GM19372 (cell line): ENCODE measurements around the gene NCAM2.

ENCODE experiments used
- ATAC-seq: cut with Tn5 transposase; IDR thresholded peaks from one replicate; pipeline ENCODE4 v1.9.1; 2021; ENCODE audit warnings: mild to moderate bottlenecking, low read depth, moderate library complexity; ENCODE audit not compliant: unreplicated experiment

NCAM2 gene

DNA sequence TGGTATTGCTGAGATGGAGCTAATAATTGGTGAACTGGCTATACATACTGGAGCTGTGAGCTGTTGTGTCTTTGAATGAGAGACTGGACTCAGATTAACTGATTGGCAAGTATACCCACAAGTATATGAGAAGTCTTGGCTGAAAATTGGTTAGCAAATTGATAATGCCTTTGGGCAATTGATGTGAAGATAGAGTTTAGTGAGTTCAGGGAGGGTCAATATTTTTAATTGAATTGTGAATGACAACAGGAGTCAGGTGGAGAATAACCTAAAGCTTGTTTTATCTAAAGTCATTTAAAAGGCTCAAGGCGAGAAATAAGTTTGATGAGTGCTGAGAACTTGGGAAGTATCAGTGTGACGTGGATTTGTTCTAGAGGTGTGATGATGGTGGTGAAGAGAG, 27.5 kb downstream of the NCAM2 start:
- no peak for ATAC-seq

GRCh38 chr21:21028275-21028820, 30.1 kb downstream of the NCAM2 start:
- no peak for ATAC-seq

DNA sequence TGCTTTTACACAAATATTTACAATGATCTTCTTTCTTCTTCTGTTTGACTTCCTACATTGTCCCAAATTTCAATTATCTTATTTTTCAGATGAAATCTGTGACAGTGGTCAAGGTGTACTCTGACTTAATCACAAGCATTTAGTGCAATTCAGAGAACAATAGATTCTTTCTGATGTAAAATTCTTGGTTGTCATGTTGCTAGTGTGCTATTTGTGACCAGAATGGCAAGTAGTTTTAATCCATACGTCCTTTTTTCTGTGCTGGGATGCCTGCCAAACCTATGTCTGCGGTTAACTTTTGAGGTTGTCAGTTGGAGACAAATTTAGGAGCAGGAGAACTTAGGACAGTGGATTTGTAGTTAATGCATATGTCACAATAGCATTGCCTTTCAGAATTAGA, 31.0 kb downstream of the NCAM2 start:
- ATAC-seq, result no peak

GRCh38 chr21:21030311-21030710, 32.1 kb downstream of the NCAM2 start:
- ATAC-seq, result no peak

GRCh38 chr21:21034036-21034435, 35.8 kb downstream of the NCAM2 start:
- no peak for ATAC-seq

DNA sequence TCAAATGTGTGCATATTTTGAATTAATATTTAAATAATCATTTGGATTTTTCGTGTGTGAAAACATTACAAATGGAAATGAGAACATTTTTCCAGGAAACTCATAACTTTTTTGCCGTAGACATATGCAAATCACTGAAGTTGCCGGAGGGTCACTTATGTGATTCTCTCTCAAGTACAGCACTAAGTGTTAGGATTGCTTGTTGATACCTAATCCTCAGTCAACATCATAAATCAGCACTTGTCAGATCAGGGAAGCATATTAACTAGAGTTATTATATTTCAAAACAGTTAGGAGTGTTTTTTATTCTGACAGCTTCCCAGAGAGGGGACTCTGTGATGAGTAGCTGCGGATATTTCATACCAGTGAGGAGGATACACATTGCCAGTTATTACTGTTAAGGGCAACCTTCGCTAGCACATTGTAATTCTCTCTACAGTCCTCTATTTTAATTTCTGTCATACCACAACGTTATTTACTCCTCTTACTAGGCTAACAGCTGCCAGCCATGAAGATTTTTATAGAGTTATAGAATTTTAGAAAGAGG, 41.5 kb downstream of the NCAM2 start:
- ATAC-seq, result no peak

GRCh38 chr21:21045518-21045917, 47.3 kb downstream of the NCAM2 start:
- no peak for ATAC-seq

GRCh38 chr21:21046063-21046462, 47.9 kb downstream of the NCAM2 start:
- ATAC-seq, result no peak

GRCh38 chr21:21051109-21052055, 53.2 kb downstream of the NCAM2 start:
- ATAC-seq, result no peak

DNA sequence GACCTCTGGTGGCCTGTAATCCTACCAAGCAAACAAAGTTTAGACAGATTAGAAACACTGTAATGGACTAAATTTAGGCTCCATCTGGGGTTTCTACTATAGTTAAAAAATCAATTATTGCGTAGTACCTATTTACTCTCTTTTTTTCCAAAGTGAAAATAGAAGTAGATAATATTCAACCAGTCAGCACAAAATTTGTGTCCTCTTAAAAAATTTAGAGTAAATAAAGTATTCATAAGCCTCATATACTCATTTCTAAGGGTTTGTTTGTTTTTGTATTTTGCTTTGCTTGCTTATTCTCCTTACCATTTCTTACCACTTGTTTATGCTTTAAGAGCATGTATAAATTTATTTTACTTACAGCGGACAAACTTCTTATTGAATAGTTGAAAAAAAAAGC, 54.5 kb downstream of the NCAM2 start:
- ATAC-seq, result no peak

- ATAC-seq, result no peak
Observed at GRCh38 chr21:21057349-21058062, 59.3 kb downstream of the NCAM2 start.

DNA sequence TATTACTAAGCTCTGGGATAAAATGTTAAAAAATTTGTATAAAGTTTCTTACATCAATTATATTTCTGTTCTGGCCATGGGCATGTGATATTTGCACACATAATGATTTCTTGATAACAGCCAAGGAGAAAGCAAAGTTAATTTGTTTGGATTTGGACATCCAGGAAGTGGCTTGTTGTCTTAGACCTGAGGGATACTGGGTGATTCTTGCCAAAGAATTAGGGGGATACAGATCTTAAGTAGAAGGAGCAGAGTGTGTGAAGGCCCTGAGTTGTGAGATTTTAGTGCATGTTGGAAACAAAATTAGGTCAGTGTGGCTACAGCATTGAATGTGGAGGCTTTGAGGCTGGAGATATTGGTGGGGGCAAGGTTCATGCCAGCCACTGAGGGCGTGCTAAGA, 65.6 kb downstream of the NCAM2 start:
- ATAC-seq, result no peak

DNA sequence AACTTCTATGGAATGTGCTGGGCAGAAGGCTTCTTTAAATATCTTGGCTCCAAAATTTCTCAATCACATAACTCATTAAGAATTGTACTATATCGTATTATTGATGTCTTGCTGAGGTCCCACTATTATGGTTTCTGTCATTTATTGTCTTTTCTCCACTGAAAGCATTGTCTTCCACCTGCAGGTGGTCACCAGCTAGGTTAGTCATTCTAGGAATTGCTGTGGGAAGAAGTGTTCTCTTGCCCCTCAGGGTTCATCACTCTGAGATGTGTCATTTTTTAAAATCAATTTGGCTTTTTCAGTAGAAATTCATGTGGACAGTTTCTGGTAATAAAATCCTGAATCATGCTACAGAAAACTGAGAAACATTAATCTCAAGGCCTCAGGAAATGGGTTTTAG, 66.1 kb downstream of the NCAM2 start:
- no peak for ATAC-seq

DNA sequence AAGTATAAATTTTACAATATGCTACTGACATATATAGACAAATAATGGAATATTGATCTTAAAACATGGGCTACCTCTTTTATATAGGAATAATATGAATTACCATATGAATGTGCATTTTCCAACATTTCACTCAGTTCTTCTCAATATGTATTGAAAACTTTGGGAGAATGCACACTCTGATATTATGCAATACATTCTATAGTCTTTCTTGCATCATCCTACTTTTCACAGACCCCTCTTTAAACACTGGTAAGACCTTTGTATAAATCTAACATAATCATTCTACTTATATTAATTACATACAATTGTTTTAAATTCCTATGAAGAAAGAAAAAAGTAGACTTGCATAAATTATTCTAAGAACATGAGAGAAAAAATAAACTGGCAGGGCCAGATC, 69.2 kb downstream of the NCAM2 start:
- no peak for ATAC-seq

GRCh38 chr21:21074305-21074704, 76.1 kb downstream of the NCAM2 start:
- no peak for ATAC-seq

DNA sequence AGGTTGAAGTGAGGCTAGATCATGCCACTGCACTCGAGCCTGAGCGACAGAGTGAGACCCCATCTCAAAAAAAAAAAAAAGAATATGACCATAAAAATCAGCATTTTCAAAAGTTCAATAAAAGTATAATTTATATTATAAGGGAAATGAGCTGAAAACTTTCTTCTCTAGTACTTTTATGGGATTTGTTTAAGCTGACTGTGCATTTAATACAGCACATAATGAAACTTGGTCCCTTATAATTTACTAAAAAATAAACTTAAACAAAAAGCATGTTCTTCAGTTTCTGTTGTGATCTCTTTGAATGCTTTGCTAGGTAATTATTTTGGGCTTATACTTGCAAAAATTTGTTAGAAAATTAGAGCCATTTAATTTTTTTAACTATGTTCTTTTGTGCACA, 77.8 kb downstream of the NCAM2 start:
- ATAC-seq, result no peak

DNA sequence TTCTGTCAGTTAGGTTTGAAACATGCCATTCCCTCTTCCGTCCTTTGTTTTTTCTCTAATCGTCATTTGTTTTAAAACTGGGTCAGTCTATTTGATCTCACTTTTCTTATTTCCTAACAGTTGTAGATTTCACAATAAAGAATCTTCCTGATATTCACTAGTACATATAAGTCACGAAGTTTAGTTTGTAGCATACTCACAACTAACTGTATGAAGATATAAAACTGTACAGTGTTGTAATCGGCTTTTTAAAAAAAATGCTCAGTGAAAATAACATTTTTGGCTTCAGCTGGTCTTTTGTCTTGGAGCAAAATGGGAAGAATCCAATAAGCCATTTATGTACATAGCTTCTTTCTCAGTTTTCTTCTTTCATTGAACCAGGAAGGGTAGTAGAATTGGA, 78.3 kb downstream of the NCAM2 start:
- no peak for ATAC-seq

- no peak for ATAC-seq
Observed at GRCh38 chr21:21079646-21080045, 81.4 kb downstream of the NCAM2 start.

GRCh38 chr21:21084179-21084578, 86.0 kb downstream of the NCAM2 start:
- ATAC-seq, result no peak

- ATAC-seq, result no peak
Observed at GRCh38 chr21:21085206-21085605, 87.0 kb downstream of the NCAM2 start.

GRCh38 chr21:21096956-21097355, 98.7 kb downstream of the NCAM2 start:
- ATAC-seq, result no peak
